GM21515 (cell line): ENCODE data around the gene ARTN.

Experiments used
- ATAC-seq: cut with Tn5 transposase; IDR thresholded peaks from one replicate; pipeline ENCODE4 v1.9.1; 2021; ENCODE audit not compliant: unreplicated experiment

The ARTN gene, protein sequence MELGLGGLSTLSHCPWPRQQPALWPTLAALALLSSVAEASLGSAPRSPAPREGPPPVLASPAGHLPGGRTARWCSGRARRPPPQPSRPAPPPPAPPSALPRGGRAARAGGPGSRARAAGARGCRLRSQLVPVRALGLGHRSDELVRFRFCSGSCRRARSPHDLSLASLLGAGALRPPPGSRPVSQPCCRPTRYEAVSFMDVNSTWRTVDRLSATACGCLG

GRCh38 chr1:43933386-43934100, at the start of gene ARTN:
ARTN (plus strand) TSS chr1:43933801; CDS start chr1:43935657, 1,856 bp downstream.
- ATAC-seq = no peak

- ATAC-seq = no peak
These were observed 48.3 kb upstream of the ARTN start for GRCh38 chr1:43885279-43885801.

DNA sequence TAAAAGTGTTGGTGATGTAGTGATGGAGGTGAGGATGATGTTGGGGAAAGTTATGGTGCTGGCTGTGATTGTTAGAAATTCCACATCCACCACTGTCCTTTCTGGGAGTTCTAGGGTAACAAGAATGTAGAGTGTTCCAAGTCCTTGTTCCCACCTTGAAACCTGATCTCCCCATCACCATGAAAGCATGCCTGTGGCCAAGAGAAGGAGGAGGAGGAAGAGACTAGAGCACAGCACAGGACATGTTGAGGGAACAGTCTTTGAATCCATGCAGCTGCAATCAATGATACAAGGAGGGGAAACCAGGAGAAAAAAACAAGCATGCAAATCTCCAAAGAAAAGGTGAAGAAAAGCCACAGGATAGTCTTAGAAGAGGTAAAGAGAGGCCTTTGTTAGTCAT, 45.9 kb upstream of the ARTN start:
- no peak for ATAC-seq

DNA sequence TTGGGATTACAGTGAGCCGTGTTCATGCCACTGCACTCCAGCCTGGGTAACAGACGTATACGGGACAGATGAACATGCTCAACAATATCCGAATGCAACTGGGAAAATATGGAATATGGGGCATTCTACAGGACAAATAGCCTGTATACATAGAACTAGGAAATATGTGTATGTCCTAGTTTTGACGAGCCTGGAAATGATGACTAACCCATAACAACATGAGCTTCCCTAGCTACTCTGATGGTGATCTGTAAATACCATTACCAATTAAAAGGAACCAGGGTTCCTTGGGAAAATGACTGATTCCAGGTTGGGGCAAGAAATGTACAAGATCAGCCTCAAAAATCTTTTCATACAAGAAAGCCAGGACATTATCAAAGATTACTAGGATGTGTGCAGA, 42.8 kb upstream of the ARTN start:
- no peak for ATAC-seq

DNA sequence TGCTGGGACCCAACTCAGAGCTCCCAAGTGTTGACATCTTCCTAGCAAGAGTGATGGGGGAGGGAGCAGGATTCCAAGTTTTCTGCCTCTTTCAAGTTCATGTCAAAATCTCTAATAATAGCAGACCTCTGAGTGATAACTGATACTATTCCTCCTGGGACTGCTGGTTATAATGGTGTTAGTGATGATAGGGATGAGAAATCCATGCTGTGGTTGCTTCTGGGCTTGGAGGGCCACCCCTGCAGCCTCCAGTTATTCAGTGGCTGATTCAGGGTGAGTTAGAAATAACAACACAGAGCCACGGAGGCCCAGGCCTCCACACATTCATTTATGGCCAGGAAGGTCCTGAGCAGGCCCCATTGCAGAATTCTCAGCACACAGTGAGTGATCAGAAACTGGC, 40.6 kb upstream of the ARTN start:
- no peak for ATAC-seq

DNA sequence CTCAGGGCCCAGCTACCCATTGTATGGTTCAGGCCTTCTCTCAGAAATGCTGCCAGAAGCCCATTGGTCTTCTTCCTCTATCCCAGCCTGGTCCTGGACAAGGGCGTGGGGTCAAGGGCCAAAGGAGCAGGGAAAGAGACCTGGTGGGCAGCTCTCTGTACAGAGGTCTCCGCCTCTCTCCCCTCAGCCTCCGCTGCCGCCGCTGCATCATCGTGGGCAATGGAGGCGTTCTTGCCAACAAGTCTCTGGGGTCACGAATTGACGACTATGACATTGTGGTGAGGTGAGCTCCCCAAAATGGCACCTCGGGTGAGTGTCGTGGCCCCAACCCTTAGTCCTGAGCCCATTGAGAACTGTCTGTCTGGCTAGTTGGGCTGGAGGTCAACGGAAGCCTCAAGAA, 34.6 kb upstream of the ARTN start:
- ATAC-seq = no peak

GRCh38 chr1:43900386-43900785, 33.2 kb upstream of the ARTN start:
- no peak for ATAC-seq

- no peak for ATAC-seq
These were observed 32.2 kb upstream of the ARTN start for GRCh38 chr1:43901196-43901961.

GRCh38 chr1:43902058-43902831, 31.4 kb upstream of the ARTN start:
- no peak for ATAC-seq

DNA sequence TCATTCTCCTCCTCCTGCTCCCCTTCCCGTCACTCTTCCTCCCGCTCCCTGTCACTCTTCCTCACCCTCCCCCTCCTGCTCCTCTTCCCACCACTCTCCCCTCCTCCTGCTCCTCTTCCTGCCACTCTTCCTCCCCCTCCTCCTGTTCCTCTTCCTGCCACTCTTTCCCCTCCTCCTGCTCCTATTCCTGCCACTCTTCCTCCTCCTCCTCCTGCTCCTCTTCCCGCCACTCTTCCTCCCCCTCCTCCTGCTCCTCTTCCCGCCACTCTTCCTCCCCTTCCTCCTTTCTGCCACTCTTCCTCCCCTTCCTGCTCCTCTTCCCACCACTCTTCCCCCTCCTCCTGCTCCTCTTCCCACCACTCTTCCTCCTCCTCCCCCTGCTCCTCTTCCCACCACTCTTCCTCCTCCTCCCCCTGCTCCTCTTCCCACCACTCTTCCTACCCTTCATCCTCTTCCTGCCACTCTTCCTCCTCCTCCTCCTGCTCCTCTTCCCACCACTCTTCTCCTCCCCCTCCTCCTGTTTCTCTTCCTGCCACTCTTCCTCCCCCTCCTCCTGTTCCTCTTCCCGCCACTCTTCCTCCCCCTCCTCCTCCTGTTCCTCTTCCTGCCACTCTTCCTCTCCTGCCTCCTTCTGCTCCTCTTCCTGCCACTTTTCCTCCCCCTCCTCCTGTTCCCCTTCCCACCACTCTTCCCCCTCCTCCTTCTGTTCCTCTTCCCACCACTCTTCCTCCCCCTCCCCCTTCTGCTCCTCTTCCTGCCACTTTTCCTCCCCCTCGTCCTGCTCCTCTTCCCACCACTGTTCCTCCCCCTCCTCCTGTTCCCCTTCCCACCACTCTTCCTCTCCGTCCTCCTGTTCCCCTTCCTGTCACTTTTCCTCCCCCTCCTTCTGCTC, 28.7 kb upstream of the ARTN start:
- ATAC-seq = no peak

- no peak for ATAC-seq
These were observed 25.4 kb upstream of the ARTN start for GRCh38 chr1:43908226-43908625.

GRCh38 chr1:43908858-43909257, 24.7 kb upstream of the ARTN start:
- ATAC-seq = no peak

DNA sequence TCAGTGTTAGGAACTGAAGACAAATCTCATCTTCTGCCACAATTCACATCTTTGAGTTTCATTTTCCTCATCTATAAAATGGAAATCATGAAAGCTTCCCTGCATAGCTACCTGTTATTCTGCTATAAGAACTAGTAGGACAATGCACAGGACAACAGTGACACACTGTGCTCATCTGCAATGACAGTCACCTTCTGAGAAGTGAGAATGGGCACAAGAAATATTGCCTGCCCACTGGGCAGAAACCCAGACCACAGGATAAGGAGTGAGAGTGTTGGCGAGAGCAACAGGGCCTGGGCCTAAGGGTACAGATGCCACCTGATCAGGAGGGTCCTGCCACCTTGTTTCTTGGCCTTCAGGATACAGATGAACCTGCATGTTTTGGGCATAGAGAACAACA, 23.3 kb upstream of the ARTN start:
- no peak for ATAC-seq

GRCh38 chr1:43912607-43913006, 21.0 kb upstream of the ARTN start:
- ATAC-seq = no peak

- ATAC-seq = no peak
These were observed 20.5 kb upstream of the ARTN start for GRCh38 chr1:43913051-43913501.

DNA sequence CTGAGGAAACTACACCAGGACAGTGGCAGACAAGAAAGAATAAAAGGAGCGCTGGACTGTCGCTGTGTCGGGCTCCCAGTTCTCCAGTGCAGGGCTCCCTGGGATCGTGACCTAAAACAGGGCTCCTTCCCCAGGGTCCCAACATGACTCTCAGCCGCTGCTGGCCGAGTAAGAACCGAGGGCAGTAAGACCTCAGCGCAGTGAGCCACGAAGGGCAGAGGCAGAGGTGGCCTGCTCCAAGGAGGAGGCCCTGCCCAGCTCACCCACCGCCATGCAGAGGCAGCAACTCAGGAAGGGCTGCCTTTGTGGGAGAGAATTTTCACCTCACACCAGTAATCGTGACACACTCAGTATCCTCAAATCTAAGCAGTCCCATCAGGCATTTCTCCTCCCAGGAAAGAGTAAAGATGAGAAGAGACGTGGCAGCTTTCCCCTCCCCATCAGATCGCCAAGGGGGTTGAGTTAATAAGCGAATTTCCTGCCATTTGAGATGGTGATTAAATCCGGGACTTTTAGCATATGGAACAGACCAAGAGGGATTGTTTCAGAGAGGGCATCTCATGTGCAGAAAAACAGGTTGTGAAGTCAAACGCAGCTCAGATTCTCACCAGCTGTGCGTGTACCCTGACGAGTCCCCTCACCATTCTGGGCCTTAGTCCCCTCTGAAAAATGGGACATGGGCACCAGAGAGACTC, 19.8 kb upstream of the ARTN start:
- no peak for ATAC-seq

DNA sequence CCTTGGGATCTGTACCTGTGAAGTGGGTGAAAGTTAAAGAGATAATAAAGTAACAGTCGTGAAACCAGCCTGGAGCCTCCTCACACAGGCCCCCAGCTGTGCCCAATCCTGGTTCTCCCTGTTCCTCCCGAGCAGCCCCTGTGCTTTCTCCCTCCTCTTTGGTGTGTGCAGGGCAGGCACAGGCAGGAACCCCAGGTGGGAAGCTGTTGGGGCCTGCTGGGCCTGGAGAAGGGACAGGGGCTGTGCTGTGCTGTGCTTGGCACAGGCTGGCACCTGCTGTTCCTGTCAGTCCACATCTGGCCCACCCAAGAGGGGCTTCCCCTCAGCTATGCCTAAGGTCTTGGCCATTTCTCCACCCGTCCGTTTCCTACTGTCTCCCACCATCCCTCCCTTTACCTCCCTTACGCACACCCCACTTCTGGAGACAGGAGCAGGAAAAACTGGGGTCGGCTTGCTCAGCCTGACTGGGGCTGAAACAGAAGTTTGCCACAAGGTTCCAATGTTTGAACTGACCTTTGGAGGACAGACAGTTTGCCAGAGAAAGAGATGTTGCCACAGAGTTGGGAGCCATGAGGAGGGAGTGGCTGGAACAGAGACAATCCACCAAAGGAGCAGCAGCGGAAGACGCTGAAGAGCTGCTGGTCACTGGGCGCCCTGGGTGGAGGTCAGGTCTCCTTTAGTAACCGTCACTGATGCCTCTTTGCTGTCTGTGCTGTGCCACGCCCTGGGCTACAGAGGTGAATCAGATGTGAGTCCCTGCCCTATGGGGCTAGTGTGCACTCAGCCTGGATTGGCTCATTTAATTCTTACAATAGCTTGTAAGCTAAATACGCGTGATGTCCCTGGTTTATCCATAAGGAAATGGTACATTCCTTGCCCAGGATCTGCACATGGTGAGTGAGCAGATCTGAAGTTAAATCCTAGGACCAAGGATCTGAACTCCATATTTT, 18.8 kb upstream of the ARTN start:
- ATAC-seq = no peak

DNA sequence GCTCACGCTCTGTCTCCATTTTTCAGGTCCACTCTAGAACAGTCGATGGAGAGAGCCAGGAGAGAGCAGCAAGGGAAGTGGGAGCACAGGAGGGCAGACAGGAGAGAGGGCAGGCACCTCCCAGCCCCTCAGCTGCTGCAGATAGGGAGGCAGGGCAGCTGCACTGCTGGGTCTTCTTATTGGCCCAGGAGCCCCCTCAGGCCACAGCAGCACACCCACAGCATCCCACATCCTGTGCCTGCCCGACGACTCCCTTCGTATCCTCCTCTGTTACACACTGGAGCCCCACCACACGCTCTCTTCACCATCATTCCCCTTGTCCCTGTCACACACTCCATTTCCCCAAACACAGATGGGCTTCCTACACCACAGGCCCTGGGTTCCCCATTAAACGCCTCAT, 13.7 kb upstream of the ARTN start:
- no peak for ATAC-seq
